GM19025 (cell line): Measurements from ENCODE around the gene UBAC2.
A peak's percentile ranks its signal among the peaks of the same experiment; 100 is the strongest.

ENCODE experiments used
- ATAC-seq: cut with Tn5 transposase; IDR thresholded peaks from one replicate; pipeline ENCODE4 v1.9.1; 2021; ENCODE audit warnings: mild to moderate bottlenecking, low read depth, moderate library complexity; ENCODE audit not compliant: unreplicated experiment

The UBAC2 gene

GRCh38 chr13:99329477-99329876 lies 128.8 kb downstream of the UBAC2 start:
- ATAC-seq, result no peak

- no peak for ATAC-seq
Measured at GRCh38 chr13:99330942-99331341, 130.3 kb downstream of the UBAC2 start.

- ATAC-seq, result peak; percentile 86
Measured at GRCh38 chr13:99331881-99332293, 131.2 kb downstream of the UBAC2 start.

GRCh38 chr13:99332456-99332855 lies 131.8 kb downstream of the UBAC2 start:
- ATAC-seq, result no peak

GRCh38 chr13:99334221-99334620 lies 133.6 kb downstream of the UBAC2 start:
- ATAC-seq, result no peak

- ATAC-seq, result no peak
Measured at GRCh38 chr13:99335087-99335486, 134.4 kb downstream of the UBAC2 start.

- no peak for ATAC-seq
Measured at GRCh38 chr13:99335603-99336002, 134.9 kb downstream of the UBAC2 start.

GRCh38 chr13:99339230-99339721 lies 138.6 kb downstream of the UBAC2 start:
- ATAC-seq, result no peak

- no peak for ATAC-seq
Measured at GRCh38 chr13:99339736-99340397, 139.2 kb downstream of the UBAC2 start.

- no peak for ATAC-seq
Measured at GRCh38 chr13:99340638-99341037, 140.0 kb downstream of the UBAC2 start.

- no peak for ATAC-seq
Measured at GRCh38 chr13:99341969-99342722, 141.5 kb downstream of the UBAC2 start.

GRCh38 chr13:99342723-99343315 lies 142.2 kb downstream of the UBAC2 start:
- no peak for ATAC-seq

- ATAC-seq, result no peak
Measured at GRCh38 chr13:99344610-99345208, 144.1 kb downstream of the UBAC2 start.

- no peak for ATAC-seq
Measured at GRCh38 chr13:99345345-99345744, 144.7 kb downstream of the UBAC2 start.

- ATAC-seq, result no peak
Measured at GRCh38 chr13:99346335-99347042, 145.8 kb downstream of the UBAC2 start.

GRCh38 chr13:99347335-99347878 lies 146.8 kb downstream of the UBAC2 start:
- no peak for ATAC-seq

- ATAC-seq, result no peak
Measured at GRCh38 chr13:99347911-99348451, 147.3 kb downstream of the UBAC2 start.

- no peak for ATAC-seq
Measured at GRCh38 chr13:99350191-99350590, 149.5 kb downstream of the UBAC2 start.

- peak; percentile 27 for ATAC-seq
Measured at GRCh38 chr13:99351772-99352171, 151.1 kb downstream of the UBAC2 start.
